Lung (tissue), 12 donors: ENCODE measurements around the gene DAZAP2. TPM values are rescaled to one million over a fixed set of nuclear protein-coding genes. Genes with fewer than 3 reads are reported as not detected.

ENCODE experiments used
- ATAC-seq: fragments of 200-7000 bp; cut with Tn5 transposase; one replicate; pipeline ENCODE4 v1.9.1; 2020; ENCODE audit warnings: moderate number of reproducible peaks; ENCODE audit not compliant: insufficient read depth, low FRiP score
- DNase-seq, 3 donors: peaks; one replicate each; pipeline ENCODE4 v3.0.0-alpha.2; 2013 to 2017
- H3K27ac ChIP-seq, 2 donors: one replicate each; pipeline ENCODE4 v1.5.1; 2013; ENCODE audit warnings: mild to moderate bottlenecking in 2 of 2, moderate library complexity in 2 of 2, control low read depth in 1 of 2, inconsistent platforms in 1 of 2, low read depth in 1 of 2, low read length in 1 of 2
- H3K27me3 ChIP-seq, 3 donors: one replicate each; pipeline ENCODE4 v1.5.1; 2013; ENCODE audit warnings: low read length in 2 of 3; ENCODE audit not compliant: control insufficient read depth in 3 of 3, insufficient read depth in 3 of 3
- H3K36me3 ChIP-seq, 4 donors: one replicate each; pipeline ENCODE4 v1.5.1; 2013; ENCODE audit warnings: low read length in 4 of 4, mild to moderate bottlenecking in 1 of 4, moderate library complexity in 1 of 4; ENCODE audit not compliant: control insufficient read depth in 4 of 4, insufficient read depth in 4 of 4
- H3K4me1 ChIP-seq, 5 donors: one replicate each; pipeline ENCODE4 v1.5.1; 2013; ENCODE audit warnings: low read length in 5 of 5, mild to moderate bottlenecking in 2 of 5, moderate library complexity in 1 of 5; ENCODE audit not compliant: control insufficient read depth in 5 of 5, insufficient read depth in 5 of 5
- H3K4me3 ChIP-seq: one replicate; pipeline ENCODE4 v1.5.1; 2013; ENCODE audit warnings: mild to moderate bottlenecking, control low read depth, moderate library complexity
- H3K9ac ChIP-seq, 2 donors: one replicate each; pipeline ENCODE4 v1.5.1; 2013; ENCODE audit warnings: low read length in 2 of 2, control low read depth in 1 of 2; ENCODE audit not compliant: insufficient read depth in 1 of 2
- H3K9me3 ChIP-seq, 4 donors: one replicate each; pipeline ENCODE4 v1.5.1; 2013; ENCODE audit warnings: low read length in 3 of 4, mild to moderate bottlenecking in 1 of 4, moderate library complexity in 1 of 4; ENCODE audit not compliant: control insufficient read depth in 4 of 4, insufficient read depth in 3 of 4
- CTCF ChIP-seq: IDR thresholded peaks from 2 replicates; pipeline ENCODE4 v1.5.1; 2012; ENCODE audit warnings: mild to moderate bottlenecking; ENCODE audit errors: control extremely low read depth, extremely low read depth
- WGBS, 2 donors: extraction: QIAGEN DNeasy Blood & Tissue Kit; methylation state at CpG; one replicate each; pipeline ENCODE4 v1.1.7; 2013; 5-methylcytosine and 5-hydroxymethylcytosine counted together
- polyA plus RNA-seq, 2 donors: library from polyadenylated mRNA; stranded (reverse); fragments of 200-250 nt; gene quantifications; one replicate each; pipeline ENCODE4 v1.2.1, GENCODE V29; 2013
- total RNA-seq, 2 donors: library from RNA; depleted of rRNA in 1 of 2; stranded (reverse); fragments of >200 nt in 1 of 2; gene quantifications; one replicate each; pipeline ENCODE4 v1.2.1, GENCODE V29; 2014 to 2021
- donor health status: control.
- donor health status: control.
- donor health status: Bipolar disorder and iron deficiency.
- donor health status: healthy.
- donor health status: DM: yes; HTN: yes; CAD: no.

Gene DAZAP2
- total and polyA plus RNA-seq, 4 donors: 146 to 644 (median 201) TPM

GRCh38 chr12:51199366-51199945 is 39.2 kb upstream of the DAZAP2 start:
- ATAC-seq (no peak), DNase-seq (no peak)
- no peak for TF ChIP-seq CTCF
- Histone ChIP-seq H3K27me3 (no peaks in the 10 kb centered on the region), H3K4me3 (no peak overlapping the region), H3K27ac (no peak overlapping the region), H3K9ac (no peak overlapping the region), H3K36me3 (peaks cover 0 to 13% (median 4%) of the 10 kb centered on the region in 4 donors), H3K9me3 (no peaks in the 10 kb centered on the region), H3K4me1 (peaks cover 0 to 4% (median 0%) of the 10 kb centered on the region in 5 donors)
- WGBS, 2 donors: 85 to 90% methylated on average over 10 of the region's 10 CpGs

- peaks cover 0 to 13% (median 4%) of the 10 kb centered on the region in 4 donors for H3K36me3 ChIP-seq
- peaks cover 0 to 4% (median 0%) of the 10 kb centered on the region in 5 donors for H3K4me1 ChIP-seq
- TF ChIP-seq CTCF: no peak
- H3K27ac ChIP-seq: no peak overlapping the region
- H3K9ac ChIP-seq: no peak overlapping the region
- H3K9me3 ChIP-seq: no peaks in the 10 kb centered on the region
- H3K27me3 ChIP-seq: no peaks in the 10 kb centered on the region
- 94% methylated on average over 7 of the region's 7 CpGs for WGBS, 2 donors
- no peak overlapping the region for H3K4me3 ChIP-seq
- ATAC-seq (no peak), DNase-seq (no peak)
Measured at GRCh38 chr12:51200156-51200555, 38.5 kb upstream of the DAZAP2 start.

- 96 to 98% methylated on average over 9 of the region's 9 CpGs for WGBS, 2 donors
- Histone ChIP-seq H3K27ac (no peak overlapping the region), H3K4me3 (no peak overlapping the region), H3K9me3 (no peaks in the 10 kb centered on the region), H3K27me3 (no peaks in the 10 kb centered on the region), H3K9ac (no peak overlapping the region), H3K36me3 (peaks cover 0 to 13% (median 4%) of the 10 kb centered on the region in 4 donors), H3K4me1 (peaks cover 0 to 4% (median 0%) of the 10 kb centered on the region in 5 donors)
- DNase-seq (no peak), ATAC-seq (no peak)
- TF ChIP-seq CTCF: no peak
Measured at GRCh38 chr12:51200806-51201205, 37.8 kb upstream of the DAZAP2 start.

GRCh38 chr12:51202718-51203117 is 35.9 kb upstream of the DAZAP2 start:
- WGBS, 2 donors: 92 to 93% methylated on average over 5 of the region's 5 CpGs

More at GRCh38 chr12:51202718-51203117, 35.9 kb upstream of the DAZAP2 start:
- peaks cover 0 to 4% (median 0%) of the 10 kb centered on the region in 5 donors for H3K4me1 ChIP-seq
- H3K36me3 ChIP-seq: peaks cover 0 to 7% (median 2%) of the 10 kb centered on the region in 4 donors
- ATAC-seq: no peak
- no peak overlapping the region for H3K27ac ChIP-seq
- no peak overlapping the region for H3K4me3 ChIP-seq
- H3K9ac ChIP-seq: no peak overlapping the region
- H3K9me3 ChIP-seq: no peaks in the 10 kb centered on the region
- H3K27me3 ChIP-seq: no peaks in the 10 kb centered on the region
- TF ChIP-seq CTCF: no peak
- no peak for DNase-seq
